Peyer's patch (tissue), 4 donors: ENCODE data around the gene CMA1. TPM values are rescaled to one million over a fixed set of nuclear protein-coding genes. Genes with fewer than 3 reads are reported as not detected.
"Not testable (repeated sequence)": the region's sequence is repeated elsewhere in the genome, so short reads cannot be mapped to it uniquely, and the experiment has no call there.

Source experiments
- DNase-seq, 3 donors: peaks; one replicate each; pipeline ENCODE4 v3.0.0-alpha.2; 2017 to 2019
- H3K27ac ChIP-seq, 4 donors: fragments of 200-600 bp; sonication (generic); one replicate each; pipeline ENCODE4 v1.5.1; 2016 to 2019
- H3K27me3 ChIP-seq, 2 donors: fragments of 200-600 bp; sonication (generic); one replicate each; pipeline ENCODE4 v1.5.1; 2019
- H3K36me3 ChIP-seq, 3 donors: fragments of 200-600 bp; sonication (generic); one replicate each; pipeline ENCODE4 v1.5.1; 2016 to 2019
- H3K4me1 ChIP-seq, 4 donors: fragments of 200-600 bp; sonication (generic); one replicate each; pipeline ENCODE4 v1.5.1; 2016 to 2019
- H3K4me3 ChIP-seq, 4 donors: fragments of 200-600 bp; sonication (generic); 1 replicate in 3 of 4; 2 replicates in 1 of 4; pipeline ENCODE4 v1.5.1; 2016 to 2019; ENCODE audit warnings: mild to moderate bottlenecking in 1 of 4
- H3K9me3 ChIP-seq, 4 donors: fragments of 200-600 bp; sonication (generic); one replicate each; pipeline ENCODE4 v1.5.1; 2016 to 2019; ENCODE audit warnings: mild to moderate bottlenecking in 1 of 4
- POLR2A ChIP-seq, 2 donors: fragments of 450-650 bp; IDR thresholded peaks; one replicate each; pipeline ENCODE4 v1.5.1; 2017; ENCODE audit warnings: antibody characterized with exemption in 2 of 2, mild to moderate bottlenecking in 2 of 2, moderate library complexity in 2 of 2
- total RNA-seq, 4 donors: library from RNA; depleted of rRNA; stranded (reverse); fragments of >200 nt; gene quantifications; one replicate each; pipeline ENCODE4 v1.1.0, GENCODE V29; 2016
- TF ChIP-seq, protein P1 (sequence below), 6 experiments: fragments of 450-650 bp in 4 of 6; fragments of 200-600 bp in 2 of 6; sonication (generic) in 1 of 6; IDR thresholded peaks; one replicate each; pipeline ENCODE4 v1.5.1; 2017 to 2019; ENCODE audit warnings: antibody characterized with exemption in 6 of 6, mild to moderate bottlenecking in 3 of 6, moderate library complexity in 1 of 6

The CMA1 gene, protein sequence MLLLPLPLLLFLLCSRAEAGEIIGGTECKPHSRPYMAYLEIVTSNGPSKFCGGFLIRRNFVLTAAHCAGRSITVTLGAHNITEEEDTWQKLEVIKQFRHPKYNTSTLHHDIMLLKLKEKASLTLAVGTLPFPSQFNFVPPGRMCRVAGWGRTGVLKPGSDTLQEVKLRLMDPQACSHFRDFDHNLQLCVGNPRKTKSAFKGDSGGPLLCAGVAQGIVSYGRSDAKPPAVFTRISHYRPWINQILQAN
- not detected for total RNA-seq

DNA sequence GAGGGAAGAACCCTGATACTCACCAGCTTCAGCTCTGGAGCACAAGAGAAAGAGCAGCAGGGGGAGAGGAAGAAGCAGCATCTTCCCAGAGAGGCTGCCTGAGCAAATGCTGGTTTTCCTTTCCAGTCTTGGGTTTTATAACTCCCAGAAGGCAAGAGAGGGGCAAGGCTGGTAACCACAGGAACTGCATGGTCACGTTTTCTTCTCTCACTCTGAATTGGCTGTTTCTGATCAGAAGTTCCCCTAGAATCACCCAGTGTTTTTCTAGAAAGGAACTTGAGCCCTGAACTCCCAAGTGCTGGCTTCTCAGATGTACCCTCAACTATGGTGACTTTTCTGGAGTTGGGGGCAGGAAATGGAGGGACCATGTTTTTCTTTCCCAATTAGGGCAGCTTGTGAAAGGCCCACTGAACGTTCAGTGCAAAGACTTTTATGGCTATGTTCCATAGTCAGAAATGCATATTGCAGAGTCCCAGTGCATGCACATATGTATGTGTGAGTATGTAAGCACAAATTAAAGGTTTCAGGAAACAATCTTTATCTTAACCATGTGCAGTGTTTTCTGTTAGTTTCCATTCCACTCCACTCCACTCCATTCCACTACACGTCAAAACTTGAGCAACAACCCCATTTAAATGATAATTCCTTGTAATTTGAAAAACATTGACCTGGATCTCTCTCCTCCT is at the start of gene CMA1:
TSS of gene CMA1 (minus strand) at position 111 of the 686 bp plus-strand sequence. CDS start at position 81, 30 bp downstream.
- DNase-seq, result no peak
- H3K9me3 ChIP-seq, result no peaks in the 10 kb centered on the region
- H3K36me3 ChIP-seq, result no peaks in the 10 kb centered on the region
- no peak within 1 kb of the TSS for H3K27ac ChIP-seq
- no peaks in the 10 kb centered on the region for H3K4me1 ChIP-seq
- no peaks in the 10 kb centered on the region for H3K27me3 ChIP-seq
- no peak for TF ChIP-seq POLR2A (IDR thresholded peaks at IDR 0.05)
- TF ChIP-seq, protein P1, sequence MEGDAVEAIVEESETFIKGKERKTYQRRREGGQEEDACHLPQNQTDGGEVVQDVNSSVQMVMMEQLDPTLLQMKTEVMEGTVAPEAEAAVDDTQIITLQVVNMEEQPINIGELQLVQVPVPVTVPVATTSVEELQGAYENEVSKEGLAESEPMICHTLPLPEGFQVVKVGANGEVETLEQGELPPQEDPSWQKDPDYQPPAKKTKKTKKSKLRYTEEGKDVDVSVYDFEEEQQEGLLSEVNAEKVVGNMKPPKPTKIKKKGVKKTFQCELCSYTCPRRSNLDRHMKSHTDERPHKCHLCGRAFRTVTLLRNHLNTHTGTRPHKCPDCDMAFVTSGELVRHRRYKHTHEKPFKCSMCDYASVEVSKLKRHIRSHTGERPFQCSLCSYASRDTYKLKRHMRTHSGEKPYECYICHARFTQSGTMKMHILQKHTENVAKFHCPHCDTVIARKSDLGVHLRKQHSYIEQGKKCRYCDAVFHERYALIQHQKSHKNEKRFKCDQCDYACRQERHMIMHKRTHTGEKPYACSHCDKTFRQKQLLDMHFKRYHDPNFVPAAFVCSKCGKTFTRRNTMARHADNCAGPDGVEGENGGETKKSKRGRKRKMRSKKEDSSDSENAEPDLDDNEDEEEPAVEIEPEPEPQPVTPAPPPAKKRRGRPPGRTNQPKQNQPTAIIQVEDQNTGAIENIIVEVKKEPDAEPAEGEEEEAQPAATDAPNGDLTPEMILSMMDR (IDR thresholded peaks at IDR 0.05), result no peak
- H3K4me3 ChIP-seq, result no peak within 1 kb of the TSS

DNA sequence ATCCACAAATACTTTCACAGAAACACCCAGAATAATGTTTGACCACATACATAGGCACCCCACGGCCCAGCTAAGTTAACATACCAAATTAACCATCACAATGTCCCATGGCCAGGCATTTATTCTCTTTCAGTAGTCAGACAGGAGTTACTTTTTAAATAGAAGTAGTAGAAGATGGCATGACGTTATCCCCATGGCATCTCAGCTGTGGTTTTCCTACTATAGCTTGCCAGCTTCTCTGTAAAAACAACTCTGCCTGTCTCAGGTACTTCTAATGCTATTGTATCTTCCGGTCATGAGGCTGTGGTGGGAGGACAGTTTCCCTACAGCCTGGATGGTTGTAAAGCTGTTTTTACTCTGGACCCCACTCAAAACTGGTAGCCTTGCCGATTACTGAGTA is 48.7 kb upstream of the CMA1 start:
- H3K4me1 ChIP-seq, result no peaks in the 10 kb centered on the region
- H3K27me3 ChIP-seq, result no peaks in the 10 kb centered on the region
- H3K27ac ChIP-seq, result no peak overlapping the region
- TF ChIP-seq, protein P1 (IDR thresholded peaks at IDR 0.05), result no peak
- no peak for TF ChIP-seq POLR2A (IDR thresholded peaks at IDR 0.05)
- H3K36me3 ChIP-seq, result no peaks in the 10 kb centered on the region
- DNase-seq, result no peak
- no peak overlapping the region for H3K4me3 ChIP-seq
- H3K9me3 ChIP-seq, result no peaks in the 10 kb centered on the region

DNA sequence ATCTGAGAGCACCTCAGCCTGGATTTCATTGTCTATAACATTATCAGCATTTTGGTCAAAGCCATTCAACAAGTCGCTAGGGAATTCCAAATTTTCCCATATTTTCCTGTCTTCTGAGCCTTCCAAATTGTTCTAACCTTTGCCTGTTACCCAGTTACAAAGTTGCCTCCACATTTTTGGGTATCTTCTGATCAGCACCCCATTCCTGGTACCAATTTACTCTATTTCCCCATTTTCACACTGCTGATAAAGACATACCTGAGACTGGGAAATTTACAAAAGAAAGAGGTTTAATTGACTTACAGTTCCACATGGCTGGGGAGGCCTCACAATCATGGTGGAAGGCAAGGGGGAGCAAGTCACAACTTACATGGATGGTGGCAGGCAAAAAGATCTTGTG is 41.0 kb upstream of the CMA1 start:
- H3K27me3 ChIP-seq, H3K9me3 ChIP-seq, H3K4me3 ChIP-seq, DNase-seq, H3K4me1 ChIP-seq, H3K36me3 ChIP-seq, H3K27ac ChIP-seq: not testable (repeated sequence)

DNA sequence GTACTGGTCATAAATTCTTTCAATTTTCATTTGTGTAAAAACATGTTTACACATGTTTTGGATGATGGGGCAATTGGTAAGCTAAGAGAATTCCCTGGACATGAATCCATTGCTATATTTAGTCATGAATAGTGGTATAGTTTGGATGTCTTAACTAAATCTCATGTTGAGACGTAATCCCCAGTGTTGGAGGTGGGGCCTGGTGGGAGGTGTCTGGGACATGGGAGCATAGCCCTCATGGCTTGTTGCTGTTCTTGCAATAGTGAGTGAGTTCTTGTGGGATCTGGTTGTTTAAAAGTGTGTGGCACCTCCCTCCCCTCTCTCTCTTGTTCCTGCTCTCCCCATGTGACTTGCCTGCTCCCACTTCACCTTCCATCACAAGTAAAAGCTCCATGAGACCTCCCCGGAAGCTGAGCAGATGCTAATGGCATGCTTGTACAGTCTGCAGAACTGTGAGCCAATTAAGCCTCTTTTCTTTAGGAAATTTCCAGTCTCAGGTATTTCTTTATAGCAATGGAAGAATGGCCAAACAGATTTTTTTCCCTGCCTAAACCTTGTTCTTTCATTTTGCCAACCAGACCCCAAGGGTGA is 34.4 kb upstream of the CMA1 start:
- H3K27ac ChIP-seq, result no peak overlapping the region
- no peaks in the 10 kb centered on the region for H3K36me3 ChIP-seq
- TF ChIP-seq, protein P1 (IDR thresholded peaks at IDR 0.05), result no peak
- no peak for TF ChIP-seq POLR2A (IDR thresholded peaks at IDR 0.05)
- no peaks in the 10 kb centered on the region for H3K4me1 ChIP-seq
- no peak overlapping the region for H3K4me3 ChIP-seq
- H3K27me3 ChIP-seq, result no peaks in the 10 kb centered on the region
- DNase-seq, result no peak
- no peaks in the 10 kb centered on the region for H3K9me3 ChIP-seq

DNA sequence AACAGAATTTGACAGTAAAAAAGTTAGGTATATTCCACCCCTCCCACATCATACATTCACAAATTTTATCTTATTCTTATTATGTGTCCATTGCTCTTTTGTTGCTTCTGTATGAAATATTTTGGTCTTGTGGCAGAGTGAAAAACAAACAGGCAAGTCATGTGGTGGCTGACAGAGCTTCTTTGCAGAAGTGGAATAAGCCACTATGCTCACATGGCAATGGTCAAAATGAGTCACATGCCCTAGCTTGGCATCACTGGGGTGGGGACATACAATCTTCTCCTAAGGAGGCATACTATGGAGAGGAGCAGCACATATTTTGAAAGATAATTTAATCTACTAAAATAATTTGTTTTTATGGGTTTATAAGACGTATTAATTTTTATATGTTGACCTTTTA is 27.7 kb upstream of the CMA1 start:
- Histone ChIP-seq H3K36me3 (no peaks in the 10 kb centered on the region), H3K4me1 (no peaks in the 10 kb centered on the region), H3K27me3 (no peaks in the 10 kb centered on the region), H3K9me3 (no peaks in the 10 kb centered on the region), H3K27ac (no peak overlapping the region), H3K4me3 (no peak overlapping the region)
- DNase-seq, result no peak
- TF ChIP-seq POLR2A (IDR thresholded peaks at IDR 0.05), result no peak
- TF ChIP-seq, protein P1 (IDR thresholded peaks at IDR 0.05), result no peak

DNA sequence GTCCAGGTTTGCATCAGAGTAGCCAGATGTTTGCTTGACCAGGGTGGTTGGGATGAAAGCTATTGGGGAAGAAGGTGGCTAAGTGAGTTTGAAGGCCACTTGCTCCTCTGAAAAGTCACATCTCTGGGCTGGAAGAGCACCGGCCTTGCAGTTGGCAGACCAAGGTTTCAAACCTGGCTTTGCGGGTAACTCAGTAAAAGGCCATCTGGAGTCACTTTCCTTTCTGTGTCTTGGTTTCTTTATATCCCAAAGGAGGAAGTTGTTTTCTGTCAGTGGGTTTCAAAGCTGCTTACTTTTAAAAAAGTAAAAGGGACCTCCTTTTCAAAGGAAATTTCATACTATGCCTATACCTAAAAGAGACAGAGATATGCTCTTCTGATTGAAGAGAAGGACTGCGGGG is 26.2 kb upstream of the CMA1 start:
- Histone ChIP-seq H3K36me3 (no peaks in the 10 kb centered on the region), H3K4me1 (no peaks in the 10 kb centered on the region), H3K4me3 (no peak overlapping the region), H3K27me3 (no peaks in the 10 kb centered on the region), H3K27ac (no peak overlapping the region), H3K9me3 (no peaks in the 10 kb centered on the region)
- DNase-seq, result no peak
- no peak for TF ChIP-seq POLR2A (IDR thresholded peaks at IDR 0.05)
- TF ChIP-seq, protein P1 (IDR thresholded peaks at IDR 0.05), result no peak

DNA sequence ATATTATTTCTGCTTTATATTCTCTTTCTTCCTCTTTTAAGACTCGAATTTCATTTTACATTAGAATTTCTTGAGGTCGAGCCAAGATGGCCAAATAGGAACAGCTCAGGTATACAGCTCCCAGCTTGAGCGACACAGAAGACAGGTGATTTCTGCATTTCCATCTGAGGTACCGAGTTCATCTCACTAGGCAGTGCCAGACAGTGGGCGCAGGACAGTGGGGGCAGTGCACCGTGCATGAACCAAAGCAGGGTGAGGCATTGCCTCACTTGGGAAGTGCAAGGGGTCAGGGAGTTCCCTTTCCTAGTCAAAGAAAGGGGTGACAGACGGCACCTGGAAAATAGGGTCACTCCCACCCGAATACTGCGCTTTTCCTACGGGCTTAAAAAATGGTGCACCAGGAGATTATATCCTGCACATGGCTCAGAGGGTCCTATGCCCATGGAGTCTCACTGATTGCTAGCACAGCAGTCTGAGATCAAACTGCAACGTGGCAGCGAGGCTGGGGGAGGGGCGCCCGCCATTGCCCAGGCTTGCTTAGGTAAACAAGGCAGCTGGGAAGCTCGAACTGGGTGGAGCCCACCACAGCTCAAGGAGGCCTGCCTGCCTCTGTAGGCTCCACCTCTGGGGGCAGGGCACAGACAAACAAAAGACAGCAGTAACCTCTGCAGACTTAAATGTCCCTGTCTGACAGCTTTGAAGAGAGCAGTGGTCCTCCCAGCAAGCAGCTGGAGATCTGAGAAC is 18.0 kb upstream of the CMA1 start:
- H3K36me3 ChIP-seq, H3K27me3 ChIP-seq, H3K27ac ChIP-seq, DNase-seq, H3K9me3 ChIP-seq, H3K4me3 ChIP-seq, H3K4me1 ChIP-seq: not testable (repeated sequence)
